HEK293 (cell line): ENCODE results near the gene LILRB3.

Experiments used
- MEIS1 ChIP-seq: sonication (generic); formaldehyde crosslinking; IDR thresholded peaks from 2 replicates; pipeline ENCODE4 v1.8.1; 2022; ENCODE audit warnings: missing genetic modification reagents, mild to moderate bottlenecking, borderline replicate concordance
- REST ChIP-seq: fragments of 450-650 bp; formaldehyde crosslinking; IDR thresholded peaks from 2 replicates; pipeline ENCODE4 v1.5.1; 2016; ENCODE audit warnings: missing biosample characterization, missing genetic modification characterization
- ZBTB26 ChIP-seq: fragments of 450-650 bp; formaldehyde crosslinking; optimal IDR thresholded peaks from 2 replicates; pipeline ENCODE3; 2016; ENCODE audit warnings: missing biosample characterization, mild to moderate bottlenecking, missing genetic modification characterization
- ZNF292 ChIP-seq: fragments of 450-650 bp; formaldehyde crosslinking; IDR thresholded peaks from 2 replicates; pipeline ENCODE4 v1.5.1; 2016; ENCODE audit warnings: low read depth, missing biosample characterization, missing genetic modification characterization, borderline replicate concordance
- ZNF416 ChIP-seq: fragments of 450-650 bp; formaldehyde crosslinking; IDR thresholded peaks from 2 replicates; pipeline ENCODE4 v1.5.1; 2016; ENCODE audit warnings: missing biosample characterization, missing genetic modification characterization
- ZNF580 ChIP-seq: fragments of 450-650 bp; formaldehyde crosslinking; IDR thresholded peaks from 2 replicates; pipeline ENCODE4 v1.5.1; 2016; ENCODE audit warnings: missing biosample characterization, missing genetic modification characterization
- ZNF658 ChIP-seq: fragments of 450-650 bp; formaldehyde crosslinking; IDR thresholded peaks from 2 replicates; pipeline ENCODE4; 2016; ENCODE audit warnings: missing biosample characterization, missing genetic modification characterization
- ZNF660 ChIP-seq: fragments of 450-650 bp; IDR thresholded peaks from 2 replicates; pipeline ENCODE4 v1.5.1; 2018; ENCODE audit warnings: missing biosample characterization, mild to moderate bottlenecking, missing genetic modification characterization
- ZNF776 ChIP-seq: fragments of 450-650 bp; formaldehyde crosslinking; IDR thresholded peaks from 2 replicates; pipeline ENCODE4 v1.5.0; 2017; ENCODE audit warnings: missing biosample characterization, missing genetic modification characterization, borderline replicate concordance
- TF ChIP-seq, protein P1 (sequence below): fragments of 450-650 bp; formaldehyde crosslinking; IDR thresholded peaks from 2 replicates; pipeline ENCODE4 v1.5.1; 2016; ENCODE audit warnings: missing biosample characterization, missing genetic modification characterization
- TF ChIP-seq, protein P2 (sequence below): fragments of 450-650 bp; formaldehyde crosslinking; IDR thresholded peaks from 2 replicates; pipeline ENCODE4 v1.5.1; 2016; ENCODE audit warnings: missing biosample characterization, missing genetic modification characterization
- TF ChIP-seq, protein P3 (sequence below): fragments of 450-650 bp; formaldehyde crosslinking; IDR thresholded peaks from 2 replicates; pipeline ENCODE4 v1.5.1; 2016; ENCODE audit warnings: missing biosample characterization, missing genetic modification characterization

DNA sequence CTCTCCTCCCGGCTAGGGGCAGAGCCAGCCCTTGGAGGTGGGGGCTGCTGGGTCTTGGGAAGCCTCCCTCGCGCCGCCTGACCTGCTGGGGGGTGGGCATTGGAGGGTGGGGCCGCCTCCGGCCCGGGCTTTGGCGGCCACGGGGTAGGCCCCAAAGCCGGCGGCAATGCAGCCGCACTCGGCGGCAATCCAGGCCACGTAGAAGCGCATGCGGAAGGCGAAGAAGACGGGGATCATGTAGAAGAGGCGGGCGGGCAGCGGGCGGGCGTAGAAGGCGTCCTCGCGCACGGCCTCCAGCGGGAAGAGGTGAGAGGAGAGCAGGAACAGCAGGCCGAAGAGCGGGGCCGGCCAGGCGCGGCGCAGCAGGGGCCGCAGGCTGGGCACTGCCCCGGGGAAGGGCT lies 42.1 kb downstream of the LILRB3 start:
- TF ChIP-seq, protein P1, sequence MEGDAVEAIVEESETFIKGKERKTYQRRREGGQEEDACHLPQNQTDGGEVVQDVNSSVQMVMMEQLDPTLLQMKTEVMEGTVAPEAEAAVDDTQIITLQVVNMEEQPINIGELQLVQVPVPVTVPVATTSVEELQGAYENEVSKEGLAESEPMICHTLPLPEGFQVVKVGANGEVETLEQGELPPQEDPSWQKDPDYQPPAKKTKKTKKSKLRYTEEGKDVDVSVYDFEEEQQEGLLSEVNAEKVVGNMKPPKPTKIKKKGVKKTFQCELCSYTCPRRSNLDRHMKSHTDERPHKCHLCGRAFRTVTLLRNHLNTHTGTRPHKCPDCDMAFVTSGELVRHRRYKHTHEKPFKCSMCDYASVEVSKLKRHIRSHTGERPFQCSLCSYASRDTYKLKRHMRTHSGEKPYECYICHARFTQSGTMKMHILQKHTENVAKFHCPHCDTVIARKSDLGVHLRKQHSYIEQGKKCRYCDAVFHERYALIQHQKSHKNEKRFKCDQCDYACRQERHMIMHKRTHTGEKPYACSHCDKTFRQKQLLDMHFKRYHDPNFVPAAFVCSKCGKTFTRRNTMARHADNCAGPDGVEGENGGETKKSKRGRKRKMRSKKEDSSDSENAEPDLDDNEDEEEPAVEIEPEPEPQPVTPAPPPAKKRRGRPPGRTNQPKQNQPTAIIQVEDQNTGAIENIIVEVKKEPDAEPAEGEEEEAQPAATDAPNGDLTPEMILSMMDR (tag by site-specific recombination), result no peak
- no peak for TF ChIP-seq MEIS1 (CRISPR knock-in tag)
- TF ChIP-seq ZBTB26 (tag by site-specific recombination), result no peak
- no peak for TF ChIP-seq REST
- TF ChIP-seq, protein P2, sequence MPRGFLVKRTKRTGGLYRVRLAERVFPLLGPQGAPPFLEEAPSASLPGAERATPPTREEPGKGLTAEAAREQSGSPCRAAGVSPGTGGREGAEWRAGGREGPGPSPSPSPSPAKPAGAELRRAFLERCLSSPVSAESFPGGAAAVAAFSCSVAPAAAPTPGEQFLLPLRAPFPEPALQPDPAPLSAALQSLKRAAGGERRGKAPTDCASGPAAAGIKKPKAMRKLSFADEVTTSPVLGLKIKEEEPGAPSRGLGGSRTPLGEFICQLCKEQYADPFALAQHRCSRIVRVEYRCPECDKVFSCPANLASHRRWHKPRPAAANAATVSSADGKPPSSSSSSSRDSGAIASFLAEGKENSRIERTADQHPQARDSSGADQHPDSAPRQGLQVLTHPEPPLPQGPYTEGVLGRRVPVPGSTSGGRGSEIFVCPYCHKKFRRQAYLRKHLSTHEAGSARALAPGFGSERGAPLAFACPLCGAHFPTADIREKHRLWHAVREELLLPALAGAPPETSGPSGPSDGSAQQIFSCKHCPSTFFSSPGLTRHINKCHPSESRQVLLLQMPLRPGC (tag by site-specific recombination), result no peak
- no peak for TF ChIP-seq ZNF416 (tag by site-specific recombination)
- no peak for TF ChIP-seq ZNF776 (tag by site-specific recombination)
- no peak for TF ChIP-seq ZNF292
- TF ChIP-seq, protein P3, sequence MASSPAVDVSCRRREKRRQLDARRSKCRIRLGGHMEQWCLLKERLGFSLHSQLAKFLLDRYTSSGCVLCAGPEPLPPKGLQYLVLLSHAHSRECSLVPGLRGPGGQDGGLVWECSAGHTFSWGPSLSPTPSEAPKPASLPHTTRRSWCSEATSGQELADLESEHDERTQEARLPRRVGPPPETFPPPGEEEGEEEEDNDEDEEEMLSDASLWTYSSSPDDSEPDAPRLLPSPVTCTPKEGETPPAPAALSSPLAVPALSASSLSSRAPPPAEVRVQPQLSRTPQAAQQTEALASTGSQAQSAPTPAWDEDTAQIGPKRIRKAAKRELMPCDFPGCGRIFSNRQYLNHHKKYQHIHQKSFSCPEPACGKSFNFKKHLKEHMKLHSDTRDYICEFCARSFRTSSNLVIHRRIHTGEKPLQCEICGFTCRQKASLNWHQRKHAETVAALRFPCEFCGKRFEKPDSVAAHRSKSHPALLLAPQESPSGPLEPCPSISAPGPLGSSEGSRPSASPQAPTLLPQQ (tag by site-specific recombination), result no peak
- TF ChIP-seq ZNF580 (tag by site-specific recombination), result no peak
- no peak for TF ChIP-seq ZNF660 (tag by site-specific recombination)
- no peak for TF ChIP-seq ZNF658 (tag by site-specific recombination)
